ENCODE results near the gene THRA.

Gene THRA

GRCh38 chr17:40129498-40129897, 66.7 kb downstream of the THRA start:
- TF ChIP-seq GATA2 (IDR thresholded peaks at IDR 0.05; ENCODE audit: low read depth, low read length) (no peak), GATA3 (IDR thresholded peaks at IDR 0.05; ENCODE audit: low read depth, low read length) (no peak)

- TF ChIP-seq GATA3 (IDR thresholded peaks at IDR 0.05; ENCODE audit: low read depth, low read length), result no peak
- no peak for TF ChIP-seq GATA2 (IDR thresholded peaks at IDR 0.05; ENCODE audit: low read depth, low read length)
These were observed 67.7 kb downstream of the THRA start for GRCh38 chr17:40130352-40131042.

- TF ChIP-seq GATA3 (IDR thresholded peaks at IDR 0.05; ENCODE audit: low read depth, low read length) (no peak), GATA2 (IDR thresholded peaks at IDR 0.05; ENCODE audit: low read depth, low read length) (no peak)
These were observed 71.4 kb downstream of the THRA start for GRCh38 chr17:40134184-40134583.

GRCh38 chr17:40135817-40136216, 73.1 kb downstream of the THRA start:
- no peak for TF ChIP-seq GATA2 (IDR thresholded peaks at IDR 0.05; ENCODE audit: low read depth, low read length)
- no peak for TF ChIP-seq GATA3 (IDR thresholded peaks at IDR 0.05; ENCODE audit: low read depth, low read length)

DNA sequence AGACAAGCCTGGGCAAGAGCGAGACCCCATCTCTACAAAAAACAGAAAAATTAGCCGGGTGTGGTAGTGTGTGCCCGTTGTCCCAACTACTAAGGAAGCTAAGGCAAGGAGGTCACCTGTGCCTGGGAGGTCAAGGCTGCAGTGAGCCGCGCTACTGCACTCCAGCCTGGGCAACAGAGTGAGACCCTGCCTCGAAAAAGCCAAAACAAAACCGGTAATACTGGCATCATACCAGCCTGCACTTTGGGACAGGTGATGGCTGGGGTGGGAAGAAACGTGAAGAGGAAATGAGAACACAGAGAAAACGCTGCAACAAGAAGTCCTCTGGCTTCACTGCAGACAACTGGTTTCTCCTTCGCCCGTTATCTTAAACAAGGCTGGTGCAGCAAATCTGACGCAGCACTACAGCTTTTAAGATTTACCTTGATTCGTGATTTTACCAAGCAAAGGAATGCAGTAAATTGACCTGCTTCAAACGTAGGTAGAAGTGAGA, 76.8 kb downstream of the THRA start:
- no peak for TF ChIP-seq GATA3 (IDR thresholded peaks at IDR 0.05; ENCODE audit: low read depth, low read length)
- TF ChIP-seq GATA2 (IDR thresholded peaks at IDR 0.05; ENCODE audit: low read depth, low read length), result no peak
